OCI-LY7 (cell line): ENCODE data around the gene ACACB. TPM values are rescaled to one million over a fixed set of nuclear protein-coding genes. Genes with fewer than 3 reads are reported as not detected.

ENCODE experiments used
- BruUV-seq: library from RNA; stranded (reverse); fragments of 400-500 nt; replicated peaks from 2 replicates; lab custom pipeline; 2021; lab: Mats Ljungman, UMichigan
- CTCF ChIA-PET: fragments of 300-600 bp; sonication (Branson Sonifier 250); formaldehyde crosslinking; loops from one replicate; lab custom pipeline; 2022; ENCODE audit warnings: antibody characterized with exemption; ENCODE audit not compliant: unreplicated experiment; lab: Charles Lee
- POLR2A ChIA-PET: fragments of 300-600 bp; sonication (Branson Sonifier 250); formaldehyde crosslinking; loops from one replicate; lab custom pipeline; 2022; ENCODE audit warnings: antibody characterized with exemption; lab: Charles Lee
- DNase-seq: peaks from one replicate; pipeline ENCODE4 v3.0.0-alpha.2; 2015; ENCODE audit warnings: low spot score
- H2AFZ ChIP-seq: fragments of 200-600 bp; sonication (generic), shearing (Covaris generic); 2 replicates; pipeline ENCODE4 v1.6.1; 2014; ENCODE audit warnings: mild to moderate bottlenecking, antibody characterized with exemption, low read length, moderate library complexity
- H3K27ac ChIP-seq: fragments of 200-600 bp; sonication (generic); 2 replicates; pipeline ENCODE4 v1.5.1; 2014; ENCODE audit warnings: mixed run types, low read depth, mild to moderate bottlenecking, moderate library complexity, low read length, inconsistent platforms; ENCODE audit not compliant: poor library complexity, severe bottlenecking
- H3K36me3 ChIP-seq: fragments of 200-600 bp; sonication (generic); 2 replicates; pipeline ENCODE4 v1.6.1; 2014; ENCODE audit warnings: mild to moderate bottlenecking, antibody characterized with exemption, low read length, moderate library complexity, mixed read lengths; ENCODE audit not compliant: insufficient read depth
- H3K4me1 ChIP-seq: fragments of 200-600 bp; sonication (generic); 2 replicates; pipeline ENCODE4 v1.5.1; 2014; ENCODE audit warnings: mild to moderate bottlenecking, low read length; ENCODE audit not compliant: insufficient read depth, poor library complexity, severe bottlenecking
- H3K4me2 ChIP-seq: fragments of 200-600 bp; sonication (generic); 2 replicates; pipeline ENCODE4 v1.6.1; 2014; ENCODE audit warnings: mild to moderate bottlenecking, low read length
- H3K4me3 ChIP-seq: fragments of 200-600 bp; sonication (generic); 2 replicates; pipeline ENCODE4 v1.5.1; 2014; ENCODE audit warnings: mild to moderate bottlenecking, low read depth, low read length; ENCODE audit not compliant: poor library complexity, severe bottlenecking
- H3K79me2 ChIP-seq: fragments of 200-600 bp; sonication (generic); 2 replicates; pipeline ENCODE4 v1.6.1; 2016; ENCODE audit warnings: low read depth, mild to moderate bottlenecking, low read length, moderate library complexity, mixed read lengths; ENCODE audit not compliant: insufficient read depth
- H3K9me2 ChIP-seq: fragments of 200-600 bp; sonication (generic); 2 replicates; pipeline ENCODE4 v1.6.1; 2016; ENCODE audit warnings: mild to moderate bottlenecking, low read length, mixed read lengths; ENCODE audit not compliant: insufficient read depth
- H3K9me3 ChIP-seq: fragments of 200-600 bp; sonication (generic); 2 replicates; pipeline ENCODE4 v1.6.1; 2014; ENCODE audit warnings: mild to moderate bottlenecking, mixed run types, low read length, mixed read lengths
- H4K20me1 ChIP-seq: fragments of 200-600 bp; sonication (generic); 2 replicates; pipeline ENCODE4 v1.6.1; 2014; ENCODE audit warnings: mild to moderate bottlenecking, antibody characterized with exemption, low read length, moderate library complexity, mixed read lengths; ENCODE audit not compliant: insufficient read depth
- EZH2phosphoT487 ChIP-seq: fragments of 200-600 bp; sonication (generic); IDR thresholded peaks from 2 replicates; pipeline ENCODE4 v1.6.1; 2018; ENCODE audit warnings: low read depth, borderline replicate concordance, mild to moderate bottlenecking, mixed run types, antibody characterized with exemption, low read length, moderate library complexity, mixed read lengths
- intact Hi-C: fragments of 100-400 bp; cut with micrococcal nuclease; formaldehyde crosslinking; loops from one replicate; pipeline ENCODE4 v1.10.0; 2022; ENCODE audit not compliant: unreplicated experiment
- total RNA-seq, 2 experiments: library from RNA; depleted of rRNA in 1 of 2; stranded (reverse); fragments of >200 nt in 1 of 2; shearing (Covaris generic) in 1 of 2; gene quantifications; 2 replicates each; pipeline ENCODE4 v1.2.3, GENCODE V29; 2014 to 2022
- TF ChIP-seq, protein P1 (sequence below): fragments of 200-600 bp; sonication (generic); conservative IDR thresholded peaks from 2 replicates; pipeline ENCODE4 v1.5.1; 2014; ENCODE audit warnings: mild to moderate bottlenecking, antibody characterized with exemption, low read length, moderate library complexity, mixed read lengths

ACACB gene
- total RNA-seq, 2 experiments from 2014 or later: 19.7 to 45.1 TPM

DNA sequence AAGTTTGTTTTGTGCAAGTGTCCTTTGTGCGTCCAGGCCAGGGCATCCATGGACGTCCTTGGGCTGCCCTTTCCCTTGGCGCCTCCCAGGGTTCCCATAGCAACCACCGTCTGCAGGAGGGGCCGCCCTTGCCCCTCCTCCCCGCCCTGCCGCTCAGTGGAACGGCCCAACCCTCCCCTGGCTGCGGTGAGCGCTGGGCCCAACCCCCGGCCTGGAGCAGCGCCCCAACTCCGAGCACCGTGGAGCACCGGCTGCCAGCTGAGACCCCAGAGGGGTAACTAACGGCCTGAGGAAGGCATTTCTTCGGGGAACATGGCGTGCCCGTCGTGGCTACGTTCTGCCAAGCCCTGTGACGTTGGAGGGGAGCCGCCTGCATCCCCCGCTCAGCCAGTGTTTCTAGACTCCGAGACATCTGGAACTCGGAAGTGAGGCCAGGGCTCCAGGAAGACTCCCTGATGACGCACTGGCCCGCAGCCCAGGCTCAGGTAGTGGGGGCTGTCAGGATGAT, 5.3 kb upstream of the ACACB start:
- DNase-seq: no peak
- no peak overlapping the region for H3K4me2 ChIP-seq
- H3K79me2 ChIP-seq: no peaks in the 10 kb centered on the region
- no peak overlapping the region for H3K4me3 ChIP-seq
- no peaks in the 10 kb centered on the region for H4K20me1 ChIP-seq
- no peaks in the 10 kb centered on the region for H3K9me2 ChIP-seq
- ChIA-PET CTCF (interaction anchor here (1.1 kb wide), 1 partner anchor 40 kb away, joined by 3 read pairs; no protein-coding TSS in a partner anchor), POLR2A (interaction anchor here (1.1 kb wide), 1 partner anchor 12 kb away, joined by 5 read pairs; no protein-coding TSS in a partner anchor)
- peaks cover 7% of the 10 kb centered on the region for H3K4me1 ChIP-seq
- H2AFZ ChIP-seq: no peak overlapping the region
- peaks cover 63% of the 10 kb centered on the region for H3K36me3 ChIP-seq
- intact Hi-C loops: loop anchor here (5.0 kb wide), 1 partner anchor 276 kb away; no protein-coding TSS in a partner anchor
- no peaks in the 10 kb centered on the region for H3K9me3 ChIP-seq
- no peak overlapping the region for H3K27ac ChIP-seq
- TF ChIP-seq, protein P1, sequence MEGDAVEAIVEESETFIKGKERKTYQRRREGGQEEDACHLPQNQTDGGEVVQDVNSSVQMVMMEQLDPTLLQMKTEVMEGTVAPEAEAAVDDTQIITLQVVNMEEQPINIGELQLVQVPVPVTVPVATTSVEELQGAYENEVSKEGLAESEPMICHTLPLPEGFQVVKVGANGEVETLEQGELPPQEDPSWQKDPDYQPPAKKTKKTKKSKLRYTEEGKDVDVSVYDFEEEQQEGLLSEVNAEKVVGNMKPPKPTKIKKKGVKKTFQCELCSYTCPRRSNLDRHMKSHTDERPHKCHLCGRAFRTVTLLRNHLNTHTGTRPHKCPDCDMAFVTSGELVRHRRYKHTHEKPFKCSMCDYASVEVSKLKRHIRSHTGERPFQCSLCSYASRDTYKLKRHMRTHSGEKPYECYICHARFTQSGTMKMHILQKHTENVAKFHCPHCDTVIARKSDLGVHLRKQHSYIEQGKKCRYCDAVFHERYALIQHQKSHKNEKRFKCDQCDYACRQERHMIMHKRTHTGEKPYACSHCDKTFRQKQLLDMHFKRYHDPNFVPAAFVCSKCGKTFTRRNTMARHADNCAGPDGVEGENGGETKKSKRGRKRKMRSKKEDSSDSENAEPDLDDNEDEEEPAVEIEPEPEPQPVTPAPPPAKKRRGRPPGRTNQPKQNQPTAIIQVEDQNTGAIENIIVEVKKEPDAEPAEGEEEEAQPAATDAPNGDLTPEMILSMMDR: no peak
- TF ChIP-seq EZH2phosphoT487: no peak
- BruUV-seq: no TSS peak

DNA sequence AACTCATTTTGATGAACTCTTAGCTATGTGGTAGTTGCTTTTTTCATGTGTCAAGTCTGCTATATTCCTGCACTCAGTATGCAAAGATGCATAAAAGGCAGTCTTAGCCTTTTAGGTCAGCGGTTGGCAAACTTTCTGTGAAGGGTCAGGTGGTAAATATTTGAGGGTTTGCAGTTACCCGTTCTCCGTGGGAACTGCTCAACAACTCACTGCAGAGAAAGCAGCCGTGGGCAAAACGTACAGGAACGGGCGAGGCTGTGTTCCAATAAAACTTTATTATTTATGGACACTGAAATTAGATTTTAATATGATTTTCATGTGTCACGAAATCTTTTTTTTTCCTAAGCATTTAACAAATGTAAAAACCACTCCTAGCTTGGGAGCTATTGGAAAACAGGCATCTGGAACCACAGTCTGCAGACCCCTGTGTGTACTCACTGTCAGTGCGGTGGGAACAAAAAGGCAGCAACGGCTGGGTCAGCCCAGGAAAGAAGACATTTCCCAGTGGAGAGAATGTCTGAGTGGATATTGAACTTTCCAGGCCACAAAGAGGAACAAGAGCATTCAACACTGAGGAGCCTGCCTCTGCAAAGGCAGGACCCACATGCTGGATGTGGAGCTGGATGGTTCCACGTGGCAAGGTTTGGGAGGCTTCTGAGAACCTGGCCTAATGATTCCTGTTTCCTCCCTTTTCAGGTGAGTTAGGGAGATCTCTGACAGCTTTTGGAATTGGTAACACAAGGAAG, 3.5 kb upstream of the ACACB start:
- Histone ChIP-seq H3K4me2 (no peak overlapping the region), H2AFZ (no peak overlapping the region), H3K36me3 (peaks cover 46% of the 10 kb centered on the region), H3K9me2 (no peaks in the 10 kb centered on the region), H3K27ac (no peak overlapping the region), H3K4me1 (peaks cover 7% of the 10 kb centered on the region), H4K20me1 (no peaks in the 10 kb centered on the region), H3K4me3 (no peak overlapping the region), H3K9me3 (no peaks in the 10 kb centered on the region), H3K79me2 (no peaks in the 10 kb centered on the region)
- no TSS peak for BruUV-seq
- POLR2A ChIA-PET: interaction anchor here (0.6 to 1.4 kb wide), 6 partner anchors 10 to 1258 kb away, joined by 3 to 6 read pairs (median 5); no protein-coding TSS in a partner anchor
- CTCF ChIA-PET: no interaction called here
- intact Hi-C loops: loop anchor here (5.0 kb wide), 1 partner anchor 274 kb away; no protein-coding TSS in a partner anchor
- no peak for DNase-seq
- no peak for TF ChIP-seq EZH2phosphoT487
- TF ChIP-seq, protein P1: no peak
